Measurements from ENCODE around the gene IRS4. TPM values are rescaled to one million over a fixed set of nuclear protein-coding genes. Genes with fewer than 3 reads are reported as not detected.

The IRS4 gene
- polyA plus RNA-seq = not detected in 2 replicates

GRCh38 chrX:108736509-108737479 lies at the start of gene IRS4:
Gene IRS4, minus strand, starts transcription at chrX:108736563.

Measured in Purkinje cell (primary cell).